ENCODE data around the gene FAM78B.

FAM78B gene

DNA sequence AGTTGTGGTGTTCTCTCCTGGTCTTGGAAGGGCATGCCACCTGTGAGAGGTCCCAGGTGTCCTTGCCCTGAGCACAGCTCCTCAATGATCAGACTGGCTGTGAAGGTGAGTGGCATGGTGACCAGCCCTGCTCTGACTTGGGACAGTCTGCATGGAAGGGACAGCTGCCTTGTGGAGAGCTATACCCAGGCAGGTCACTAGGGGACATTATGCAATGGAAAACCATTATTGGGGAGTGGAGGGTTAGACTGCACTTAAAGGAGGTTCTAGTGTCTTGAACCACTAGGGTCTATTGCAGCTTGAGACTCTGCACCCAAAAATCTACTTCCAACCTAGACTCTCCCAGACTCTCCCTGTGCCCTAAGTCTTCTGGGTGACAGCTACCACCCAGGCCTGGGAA, 24.8 kb downstream of the FAM78B start:
- Histone ChIP-seq H3K36me3 (ENCODE audit: control insufficient read depth in 1 of 2, insufficient read depth in 2 of 2, low read length in 2 of 2) (no peaks in the 10 kb centered on the region), H3K9me3 (ENCODE audit: control insufficient read depth in 1 of 2, low read length in 2 of 2) (no peaks in the 10 kb centered on the region), H3K27ac (ENCODE audit: low read depth, low read length) (no peak overlapping the region), H3K27me3 (ENCODE audit: control insufficient read depth in 1 of 2, insufficient read depth in 2 of 2, low read length in 2 of 2) (no peaks in the 10 kb centered on the region), H3K4me3 (ENCODE audit: low read depth in 1 of 2, low read length in 2 of 2) (no peak overlapping the region), H3K4me1 (ENCODE audit: control insufficient read depth in 1 of 2, insufficient read depth in 2 of 2, low read length in 2 of 2) (no peaks in the 10 kb centered on the region), H3K9ac (ENCODE audit: low read depth in 1 of 2, low read length in 2 of 2) (no peak overlapping the region)

DNA sequence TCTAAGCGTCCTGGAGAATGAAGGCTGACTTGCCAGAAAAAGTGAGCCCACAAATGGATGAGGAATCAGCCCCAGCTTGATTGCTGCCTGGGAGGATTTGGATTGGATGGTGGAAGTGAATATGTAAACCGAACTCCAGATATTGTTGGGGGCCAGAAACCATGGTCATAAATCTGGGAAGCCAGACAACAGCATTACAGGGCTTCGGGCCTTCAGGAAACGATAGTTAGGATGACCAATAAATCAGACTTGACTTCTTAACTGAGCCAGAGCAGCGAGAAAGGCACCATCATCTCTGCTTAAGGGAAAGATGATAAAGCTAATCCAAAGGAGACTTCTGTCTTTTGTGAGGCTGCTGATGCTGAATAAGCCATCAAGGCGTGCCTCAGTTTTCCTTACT, 26.6 kb downstream of the FAM78B start:
- H3K36me3 ChIP-seq (ENCODE audit: control insufficient read depth in 1 of 2, insufficient read depth in 2 of 2, low read length in 2 of 2), result no peaks in the 10 kb centered on the region
- H3K4me1 ChIP-seq (ENCODE audit: control insufficient read depth in 1 of 2, insufficient read depth in 2 of 2, low read length in 2 of 2), result no peaks in the 10 kb centered on the region
- no peak overlapping the region for H3K4me3 ChIP-seq (ENCODE audit: low read depth in 1 of 2, low read length in 2 of 2)
- no peaks in the 10 kb centered on the region for H3K9me3 ChIP-seq (ENCODE audit: control insufficient read depth in 1 of 2, low read length in 2 of 2)
- H3K27me3 ChIP-seq (ENCODE audit: control insufficient read depth in 1 of 2, insufficient read depth in 2 of 2, low read length in 2 of 2), result no peaks in the 10 kb centered on the region
- H3K27ac ChIP-seq (ENCODE audit: low read depth, low read length), result no peak overlapping the region
- H3K9ac ChIP-seq (ENCODE audit: low read depth in 1 of 2, low read length in 2 of 2), result no peak overlapping the region

DNA sequence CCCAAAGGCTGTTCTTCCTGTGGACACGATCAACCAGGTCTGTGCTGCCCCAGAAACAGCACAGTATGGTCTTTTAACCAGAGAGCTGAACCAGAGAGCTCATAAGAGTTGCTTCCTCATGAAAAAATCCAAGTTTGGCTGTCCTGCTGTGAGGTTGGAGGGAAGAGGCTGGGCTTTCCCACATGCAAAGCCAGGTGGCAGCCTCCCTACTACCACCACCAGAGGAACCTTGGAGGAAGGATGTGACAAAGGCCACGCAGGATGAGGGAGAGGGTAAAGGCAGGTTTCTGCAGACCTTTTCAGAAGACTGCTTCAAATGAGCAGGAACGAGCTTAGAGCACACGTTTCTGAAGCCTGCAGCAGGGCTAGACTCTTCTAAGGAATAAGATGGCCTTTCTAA, 27.1 kb downstream of the FAM78B start:
- no peaks in the 10 kb centered on the region for H3K4me1 ChIP-seq (ENCODE audit: control insufficient read depth in 1 of 2, insufficient read depth in 2 of 2, low read length in 2 of 2)
- H3K9me3 ChIP-seq (ENCODE audit: control insufficient read depth in 1 of 2, low read length in 2 of 2), result no peaks in the 10 kb centered on the region
- H3K27ac ChIP-seq (ENCODE audit: low read depth, low read length), result no peak overlapping the region

DNA sequence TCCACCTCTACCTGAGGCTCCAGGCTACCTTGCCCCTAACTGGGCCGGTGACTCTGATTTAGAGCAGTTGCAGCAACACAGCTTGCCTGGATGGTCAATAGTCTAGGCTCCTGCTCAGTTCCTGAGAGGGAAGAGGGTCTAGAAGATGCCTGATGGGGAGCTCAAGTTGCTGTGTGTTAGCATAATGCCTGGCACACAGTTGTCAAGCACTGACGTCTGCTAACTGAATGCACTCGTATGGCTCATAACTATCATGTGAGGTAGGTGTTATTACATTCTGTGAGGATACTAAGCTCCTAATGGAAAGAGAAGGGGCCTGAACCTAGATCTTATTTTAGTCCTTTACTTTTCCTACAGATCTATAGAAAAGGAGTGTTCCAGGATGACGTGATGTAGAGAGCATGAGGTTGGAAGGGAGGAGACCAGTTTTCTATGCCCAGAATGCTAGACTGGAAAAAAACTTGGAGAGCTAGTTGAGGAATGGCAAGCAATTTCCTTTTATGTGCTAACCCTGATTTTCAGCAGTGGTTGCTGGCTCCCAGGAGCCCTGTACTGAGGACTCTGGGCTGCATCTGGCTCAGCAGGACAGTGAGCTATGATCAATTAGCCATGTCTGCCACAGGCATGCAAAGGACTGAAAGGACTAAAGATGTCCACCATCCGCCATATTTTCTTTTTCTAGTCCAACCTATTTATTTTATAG, 30.0 kb downstream of the FAM78B start:
- H3K27ac ChIP-seq (ENCODE audit: low read depth, low read length), result no peak overlapping the region
- H3K9ac ChIP-seq (ENCODE audit: low read depth in 1 of 2, low read length in 2 of 2), result no peak overlapping the region
- H3K4me3 ChIP-seq (ENCODE audit: low read depth in 1 of 2, low read length in 2 of 2), result no peak overlapping the region
- H3K36me3 ChIP-seq (ENCODE audit: control insufficient read depth in 1 of 2, insufficient read depth in 2 of 2, low read length in 2 of 2), result no peaks in the 10 kb centered on the region
- H3K4me1 ChIP-seq (ENCODE audit: control insufficient read depth in 1 of 2, insufficient read depth in 2 of 2, low read length in 2 of 2), result no peaks in the 10 kb centered on the region
- H3K27me3 ChIP-seq (ENCODE audit: control insufficient read depth in 1 of 2, insufficient read depth in 2 of 2, low read length in 2 of 2), result no peaks in the 10 kb centered on the region
- H3K9me3 ChIP-seq (ENCODE audit: control insufficient read depth in 1 of 2, low read length in 2 of 2), result no peaks in the 10 kb centered on the region

More for the DNA sequence above, 27.1 kb downstream of the FAM78B start:
- H3K4me3 ChIP-seq (ENCODE audit: low read depth in 1 of 2, low read length in 2 of 2), result no peak overlapping the region
- H3K9ac ChIP-seq (ENCODE audit: low read depth in 1 of 2, low read length in 2 of 2), result no peak overlapping the region
- H3K36me3 ChIP-seq (ENCODE audit: control insufficient read depth in 1 of 2, insufficient read depth in 2 of 2, low read length in 2 of 2), result no peaks in the 10 kb centered on the region
- no peaks in the 10 kb centered on the region for H3K27me3 ChIP-seq (ENCODE audit: control insufficient read depth in 1 of 2, insufficient read depth in 2 of 2, low read length in 2 of 2)

DNA sequence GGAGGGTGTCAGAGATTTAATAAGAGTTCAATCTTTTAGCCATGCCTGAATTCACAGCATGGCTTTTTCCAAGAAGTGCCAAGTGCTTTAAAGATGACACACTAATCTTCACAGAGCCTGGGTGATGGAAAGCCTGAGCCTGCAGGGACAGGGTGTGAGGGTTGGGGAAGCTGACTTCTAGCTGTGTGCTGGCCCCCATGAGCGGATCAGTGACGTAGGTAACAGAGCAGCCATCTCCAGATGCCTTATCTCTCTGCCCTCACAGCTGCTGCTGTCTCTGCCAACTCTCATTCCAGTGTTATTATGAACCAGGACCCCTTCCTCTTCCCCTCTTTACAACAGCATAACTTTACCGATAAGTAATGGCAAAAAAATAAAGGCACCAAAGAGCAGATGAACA, 30.6 kb downstream of the FAM78B start:
- Histone ChIP-seq H3K9ac (ENCODE audit: low read depth in 1 of 2, low read length in 2 of 2) (no peak overlapping the region), H3K27me3 (ENCODE audit: control insufficient read depth in 1 of 2, insufficient read depth in 2 of 2, low read length in 2 of 2) (no peaks in the 10 kb centered on the region), H3K4me1 (ENCODE audit: control insufficient read depth in 1 of 2, insufficient read depth in 2 of 2, low read length in 2 of 2) (no peaks in the 10 kb centered on the region), H3K4me3 (ENCODE audit: low read depth in 1 of 2, low read length in 2 of 2) (no peak overlapping the region), H3K36me3 (ENCODE audit: control insufficient read depth in 1 of 2, insufficient read depth in 2 of 2, low read length in 2 of 2) (no peaks in the 10 kb centered on the region), H3K27ac (ENCODE audit: low read depth, low read length) (no peak overlapping the region), H3K9me3 (ENCODE audit: control insufficient read depth in 1 of 2, low read length in 2 of 2) (no peaks in the 10 kb centered on the region)

DNA sequence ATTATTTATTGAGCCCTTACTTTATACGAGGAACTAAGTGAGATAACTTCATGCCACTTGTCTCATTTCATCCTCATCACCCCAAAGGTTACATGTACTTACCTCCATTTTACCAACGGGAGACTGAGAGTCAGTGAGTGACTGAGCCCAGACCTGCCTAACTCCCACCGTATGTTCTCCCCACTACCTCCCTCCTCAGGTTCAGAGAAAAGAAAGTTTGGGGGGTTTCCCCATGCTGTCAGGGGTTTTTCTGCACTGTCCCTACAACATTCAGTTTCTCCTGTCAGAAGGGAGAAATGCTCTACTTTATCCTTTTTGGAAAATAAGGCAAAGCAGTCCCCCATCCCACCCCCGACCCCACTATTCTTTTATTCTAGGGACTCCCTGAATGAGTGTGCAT, 32.9 kb downstream of the FAM78B start:
- no peaks in the 10 kb centered on the region for H3K27me3 ChIP-seq (ENCODE audit: control insufficient read depth in 1 of 2, insufficient read depth in 2 of 2, low read length in 2 of 2)
- no peaks in the 10 kb centered on the region for H3K9me3 ChIP-seq (ENCODE audit: control insufficient read depth in 1 of 2, low read length in 2 of 2)
- H3K9ac ChIP-seq (ENCODE audit: low read depth in 1 of 2, low read length in 2 of 2), result no peak overlapping the region
- H3K27ac ChIP-seq (ENCODE audit: low read depth, low read length), result no peak overlapping the region
- no peak overlapping the region for H3K4me3 ChIP-seq (ENCODE audit: low read depth in 1 of 2, low read length in 2 of 2)
- H3K4me1 ChIP-seq (ENCODE audit: control insufficient read depth in 1 of 2, insufficient read depth in 2 of 2, low read length in 2 of 2), result no peaks in the 10 kb centered on the region
- no peaks in the 10 kb centered on the region for H3K36me3 ChIP-seq (ENCODE audit: control insufficient read depth in 1 of 2, insufficient read depth in 2 of 2, low read length in 2 of 2)

DNA sequence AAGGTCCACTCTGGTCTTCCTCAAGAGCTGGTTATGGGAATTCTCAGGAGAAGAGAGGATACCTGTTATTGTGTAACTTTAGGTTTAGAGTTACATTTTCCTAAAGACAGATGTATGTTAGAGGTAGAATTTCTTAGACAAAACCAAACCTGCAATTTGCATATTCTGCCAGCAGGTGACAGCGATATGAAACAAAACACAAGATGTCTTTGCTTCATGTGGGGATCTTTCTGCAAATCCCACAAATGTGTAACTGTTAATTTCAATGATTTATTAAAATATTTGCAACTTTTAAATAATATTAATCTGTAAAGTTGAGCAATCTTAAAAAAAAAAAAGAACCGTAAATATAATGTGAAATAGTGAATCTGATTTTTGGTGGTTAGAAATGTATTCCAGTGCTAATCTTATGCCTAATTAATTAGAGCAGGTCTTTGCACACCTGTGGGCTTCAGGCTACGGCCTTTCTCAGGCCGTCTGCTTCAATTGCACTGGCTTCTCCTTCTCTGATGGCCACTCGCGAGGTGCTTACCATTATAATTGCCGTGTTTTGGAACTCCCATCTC, 33.4 kb downstream of the FAM78B start:
- H3K27me3 ChIP-seq (ENCODE audit: control insufficient read depth in 1 of 2, insufficient read depth in 2 of 2, low read length in 2 of 2), result no peaks in the 10 kb centered on the region
- H3K4me3 ChIP-seq (ENCODE audit: low read depth in 1 of 2, low read length in 2 of 2), result no peak overlapping the region
- H3K4me1 ChIP-seq (ENCODE audit: control insufficient read depth in 1 of 2, insufficient read depth in 2 of 2, low read length in 2 of 2), result no peaks in the 10 kb centered on the region
- no peaks in the 10 kb centered on the region for H3K9me3 ChIP-seq (ENCODE audit: control insufficient read depth in 1 of 2, low read length in 2 of 2)
- H3K9ac ChIP-seq (ENCODE audit: low read depth in 1 of 2, low read length in 2 of 2), result no peak overlapping the region
- no peak overlapping the region for H3K27ac ChIP-seq (ENCODE audit: low read depth, low read length)
- H3K36me3 ChIP-seq (ENCODE audit: control insufficient read depth in 1 of 2, insufficient read depth in 2 of 2, low read length in 2 of 2), result no peaks in the 10 kb centered on the region

DNA sequence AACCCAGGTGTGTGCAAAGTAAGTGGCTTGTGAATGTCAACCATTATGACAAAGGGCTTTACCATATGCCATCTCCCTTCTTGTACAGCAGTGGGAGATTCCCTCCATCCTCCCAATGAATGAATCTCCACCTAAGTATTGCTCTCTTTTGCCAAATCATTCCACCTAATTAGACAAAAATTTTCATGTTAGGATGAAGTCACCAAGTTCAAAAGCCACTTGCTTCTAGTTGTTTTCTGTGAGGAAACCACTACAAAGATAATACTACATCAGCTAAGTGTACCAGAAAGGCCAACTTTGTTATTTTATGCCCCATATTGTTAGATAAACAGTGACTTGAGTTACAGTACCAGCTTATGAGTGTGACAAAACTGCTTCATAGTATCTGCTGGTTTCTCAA, 34.3 kb downstream of the FAM78B start:
- Histone ChIP-seq H3K9me3 (ENCODE audit: control insufficient read depth in 1 of 2, low read length in 2 of 2) (no peaks in the 10 kb centered on the region), H3K27me3 (ENCODE audit: control insufficient read depth in 1 of 2, insufficient read depth in 2 of 2, low read length in 2 of 2) (no peaks in the 10 kb centered on the region), H3K9ac (ENCODE audit: low read depth in 1 of 2, low read length in 2 of 2) (no peak overlapping the region), H3K4me1 (ENCODE audit: control insufficient read depth in 1 of 2, insufficient read depth in 2 of 2, low read length in 2 of 2) (no peaks in the 10 kb centered on the region), H3K4me3 (ENCODE audit: low read depth in 1 of 2, low read length in 2 of 2) (no peak overlapping the region), H3K36me3 (ENCODE audit: control insufficient read depth in 1 of 2, insufficient read depth in 2 of 2, low read length in 2 of 2) (no peaks in the 10 kb centered on the region), H3K27ac (ENCODE audit: low read depth, low read length) (no peak overlapping the region)

DNA sequence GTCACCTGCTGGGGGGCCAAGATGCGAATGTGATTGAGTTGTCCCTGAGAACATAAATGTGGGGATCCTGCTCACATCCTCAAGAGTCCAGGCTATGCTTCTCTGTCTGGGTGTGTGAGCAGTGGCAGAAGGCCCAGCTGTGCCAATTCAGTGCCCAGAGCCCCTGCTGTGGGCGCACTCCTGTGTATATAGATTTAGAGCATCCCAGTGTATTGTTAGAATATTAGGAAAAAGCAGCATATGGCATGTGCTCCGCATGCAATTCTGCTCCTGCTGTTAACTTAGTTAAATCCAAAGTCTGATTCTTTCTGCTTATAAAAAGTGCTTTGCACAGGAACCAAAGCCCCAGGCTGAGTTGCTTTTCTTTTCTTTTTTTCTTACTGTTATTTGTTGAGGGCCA, 37.8 kb downstream of the FAM78B start:
- no peak overlapping the region for H3K4me3 ChIP-seq (ENCODE audit: low read depth in 1 of 2, low read length in 2 of 2)
- H3K36me3 ChIP-seq (ENCODE audit: control insufficient read depth in 1 of 2, insufficient read depth in 2 of 2, low read length in 2 of 2), result no peaks in the 10 kb centered on the region
- H3K9me3 ChIP-seq (ENCODE audit: control insufficient read depth in 1 of 2, low read length in 2 of 2), result no peaks in the 10 kb centered on the region
- no peaks in the 10 kb centered on the region for H3K27me3 ChIP-seq (ENCODE audit: control insufficient read depth in 1 of 2, insufficient read depth in 2 of 2, low read length in 2 of 2)
- no peaks in the 10 kb centered on the region for H3K4me1 ChIP-seq (ENCODE audit: control insufficient read depth in 1 of 2, insufficient read depth in 2 of 2, low read length in 2 of 2)
- no peak overlapping the region for H3K9ac ChIP-seq (ENCODE audit: low read depth in 1 of 2, low read length in 2 of 2)
- H3K27ac ChIP-seq (ENCODE audit: low read depth, low read length), result no peak overlapping the region

DNA sequence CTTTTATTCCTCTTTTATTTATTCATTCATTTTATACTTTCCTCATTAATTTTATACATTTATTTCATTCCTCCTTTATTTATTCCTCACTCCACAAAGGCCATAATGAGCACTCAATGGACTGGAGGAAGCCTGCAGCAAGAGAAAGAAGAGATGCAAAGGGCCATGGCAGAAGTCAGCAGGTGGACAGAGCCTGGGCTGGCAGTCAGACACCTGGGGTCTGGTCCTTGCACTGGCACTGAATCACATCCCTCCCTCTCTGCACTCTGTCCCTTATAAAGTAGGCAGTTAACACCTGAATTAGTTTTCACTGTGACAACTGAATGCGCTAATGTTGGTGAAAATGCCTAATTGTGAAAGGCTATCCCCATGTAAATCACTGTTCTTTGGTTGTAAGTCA, 38.6 kb downstream of the FAM78B start:
- Histone ChIP-seq H3K4me3 (ENCODE audit: low read depth in 1 of 2, low read length in 2 of 2) (no peak overlapping the region), H3K27ac (ENCODE audit: low read depth, low read length) (no peak overlapping the region), H3K9me3 (ENCODE audit: control insufficient read depth in 1 of 2, low read length in 2 of 2) (no peaks in the 10 kb centered on the region), H3K4me1 (ENCODE audit: control insufficient read depth in 1 of 2, insufficient read depth in 2 of 2, low read length in 2 of 2) (no peaks in the 10 kb centered on the region), H3K36me3 (ENCODE audit: control insufficient read depth in 1 of 2, insufficient read depth in 2 of 2, low read length in 2 of 2) (no peaks in the 10 kb centered on the region), H3K9ac (ENCODE audit: low read depth in 1 of 2, low read length in 2 of 2) (no peak overlapping the region), H3K27me3 (ENCODE audit: control insufficient read depth in 1 of 2, insufficient read depth in 2 of 2, low read length in 2 of 2) (no peaks in the 10 kb centered on the region)

Data from duodenal mucosa (tissue), 2 donors.